ENCODE data around the gene STX8. TPM values are rescaled to one million over a fixed set of nuclear protein-coding genes. Genes with fewer than 3 reads are reported as not detected.

Gene STX8
- total and polyA plus RNA-seq, 8 donors: 21.6 to 559 (median 75.0) TPM

DNA sequence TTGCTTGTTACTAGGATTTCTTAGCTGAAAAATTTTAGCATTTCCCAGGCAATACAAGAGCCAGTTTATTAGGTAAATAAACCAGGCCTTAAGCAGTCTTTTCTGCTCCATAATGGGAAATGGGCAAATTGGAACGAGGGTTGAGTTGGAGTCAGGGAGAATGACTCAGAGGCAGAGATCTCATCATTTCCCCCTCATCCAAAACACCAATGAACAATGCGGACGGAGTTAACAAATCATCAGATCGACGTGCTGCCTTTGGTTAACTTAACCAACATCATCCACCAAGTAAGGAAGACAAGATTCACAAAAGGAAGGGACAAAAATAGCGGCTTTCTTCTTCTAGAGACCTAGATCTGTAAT, 243.5 kb downstream of the STX8 start:
- Histone ChIP-seq H3K27me3 (no peaks in the 10 kb centered on the region), H3K9me3 (peaks cover 7 to 20% (median 15%) of the 10 kb centered on the region in 4 donors), H3K27ac (no peak overlapping the region), H3K4me3 (no peak overlapping the region), H3K36me3 (no peaks in the 10 kb centered on the region), H3K4me1 (peaks cover 0 to 6% (median 0%) of the 10 kb centered on the region in 4 donors)
- intact Hi-C loops (cut with DNase I; ENCODE audit: low total_unique reads): no loop called here
- WGBS, 5 donors: 82 to 90% (median 86%) methylated on average over 6 of the region's 6 CpGs
- no peak for DNase-seq
- TF ChIP-seq POLR2A (IDR thresholded peaks at IDR 0.05): no peak
- no peak for TF ChIP-seq EP300 (IDR thresholded peaks at IDR 0.05)
- TF ChIP-seq POLR2AphosphoS5 (IDR thresholded peaks at IDR 0.05): no peak
- TF ChIP-seq, protein P1, sequence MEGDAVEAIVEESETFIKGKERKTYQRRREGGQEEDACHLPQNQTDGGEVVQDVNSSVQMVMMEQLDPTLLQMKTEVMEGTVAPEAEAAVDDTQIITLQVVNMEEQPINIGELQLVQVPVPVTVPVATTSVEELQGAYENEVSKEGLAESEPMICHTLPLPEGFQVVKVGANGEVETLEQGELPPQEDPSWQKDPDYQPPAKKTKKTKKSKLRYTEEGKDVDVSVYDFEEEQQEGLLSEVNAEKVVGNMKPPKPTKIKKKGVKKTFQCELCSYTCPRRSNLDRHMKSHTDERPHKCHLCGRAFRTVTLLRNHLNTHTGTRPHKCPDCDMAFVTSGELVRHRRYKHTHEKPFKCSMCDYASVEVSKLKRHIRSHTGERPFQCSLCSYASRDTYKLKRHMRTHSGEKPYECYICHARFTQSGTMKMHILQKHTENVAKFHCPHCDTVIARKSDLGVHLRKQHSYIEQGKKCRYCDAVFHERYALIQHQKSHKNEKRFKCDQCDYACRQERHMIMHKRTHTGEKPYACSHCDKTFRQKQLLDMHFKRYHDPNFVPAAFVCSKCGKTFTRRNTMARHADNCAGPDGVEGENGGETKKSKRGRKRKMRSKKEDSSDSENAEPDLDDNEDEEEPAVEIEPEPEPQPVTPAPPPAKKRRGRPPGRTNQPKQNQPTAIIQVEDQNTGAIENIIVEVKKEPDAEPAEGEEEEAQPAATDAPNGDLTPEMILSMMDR (IDR thresholded peaks at IDR 0.05): no peak

- peak in 1 of 2 donors; percentile 23 for DNase-seq
- Histone ChIP-seq H3K27me3 (no peaks in the 10 kb centered on the region), H3K4me1 (peaks cover 0 to 6% (median 0%) of the 10 kb centered on the region in 4 donors), H3K9me3 (peaks cover 7 to 20% (median 15%) of the 10 kb centered on the region in 4 donors), H3K4me3 (no peak overlapping the region), H3K36me3 (no peaks in the 10 kb centered on the region), H3K27ac (no peak overlapping the region)
- intact Hi-C loops (cut with DNase I; ENCODE audit: low total_unique reads): no loop called here
- TF ChIP-seq, protein P1 (IDR thresholded peaks at IDR 0.05): no peak
- TF ChIP-seq POLR2A (IDR thresholded peaks at IDR 0.05) (no peak), EP300 (IDR thresholded peaks at IDR 0.05) (no peak), POLR2AphosphoS5 (IDR thresholded peaks at IDR 0.05) (no peak)
- WGBS, 5 donors: 43 to 67% (median 62%) methylated on average over 16 of the region's 16 CpGs
These were observed 244.1 kb downstream of the STX8 start for GRCh38 chr17:9331279-9332131.

DNA sequence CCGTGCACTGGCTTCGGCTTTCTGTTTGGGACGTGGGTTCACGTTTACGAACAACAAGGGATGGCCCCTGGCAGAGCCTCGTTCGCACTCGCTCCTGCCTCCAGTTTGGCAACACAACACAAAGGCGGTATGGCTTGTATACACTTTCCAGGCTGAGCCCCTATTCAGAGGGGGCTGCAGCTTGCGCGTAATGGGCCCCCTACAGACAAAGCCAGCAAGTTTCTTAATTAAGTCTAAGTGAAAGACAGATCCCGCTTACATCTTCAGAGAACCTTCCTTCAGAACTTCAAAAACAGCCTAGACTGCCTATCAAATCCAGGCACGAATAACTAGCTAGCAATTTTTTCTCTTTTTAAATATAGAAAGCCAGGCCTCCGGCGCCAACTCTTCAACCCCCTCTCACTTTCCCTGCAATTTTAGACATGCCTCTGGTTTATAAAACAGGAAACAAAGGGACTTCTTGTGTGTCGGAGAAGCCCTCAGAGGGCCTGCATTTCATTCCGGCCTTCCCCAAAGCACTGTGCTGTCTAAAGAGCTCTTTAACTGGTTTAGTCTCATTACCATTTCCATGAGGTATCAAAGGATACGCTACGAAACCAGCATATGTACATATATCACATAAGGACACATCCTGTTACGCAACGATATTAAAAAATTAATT, 244.9 kb downstream of the STX8 start:
- H3K27me3 ChIP-seq: no peaks in the 10 kb centered on the region
- peaks cover 0 to 6% (median 0%) of the 10 kb centered on the region in 4 donors for H3K4me1 ChIP-seq
- H3K4me3 ChIP-seq: no peak overlapping the region
- WGBS, 5 donors: 90 to 93% (median 92%) methylated on average over 21 of the region's 21 CpGs
- H3K27ac ChIP-seq: no peak overlapping the region
- TF ChIP-seq POLR2AphosphoS5 (IDR thresholded peaks at IDR 0.05) (no peak), POLR2A (IDR thresholded peaks at IDR 0.05) (no peak)
- TF ChIP-seq, protein P1 (IDR thresholded peaks at IDR 0.05): no peak
- DNase-seq: peak in 1 of 2 donors; percentile 41
- intact Hi-C loops (cut with DNase I; ENCODE audit: low total_unique reads): no loop called here
- H3K9me3 ChIP-seq: peaks cover 7 to 20% (median 12%) of the 10 kb centered on the region in 4 donors
- no peaks in the 10 kb centered on the region for H3K36me3 ChIP-seq

DNA sequence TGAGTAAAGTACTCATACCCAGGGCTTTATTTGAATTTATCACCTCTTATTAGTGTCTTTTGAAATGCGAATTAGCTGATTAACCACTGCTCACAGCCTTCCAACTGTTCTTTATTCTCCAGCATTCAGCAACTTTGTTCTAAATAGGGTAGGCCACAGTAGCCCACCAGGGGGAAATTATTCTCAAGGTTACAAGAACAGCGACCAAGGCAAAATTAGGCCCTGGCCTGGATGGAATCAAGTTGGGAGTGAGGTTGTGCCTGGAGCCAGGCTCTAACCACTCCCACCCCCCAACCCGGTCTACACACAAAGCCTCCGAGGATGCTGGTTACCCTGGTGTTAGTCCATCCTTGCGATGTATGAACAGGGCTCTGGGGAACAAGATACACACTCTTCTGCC, 245.5 kb downstream of the STX8 start:
- no peak for DNase-seq
- Histone ChIP-seq H3K36me3 (no peaks in the 10 kb centered on the region), H3K4me3 (no peak overlapping the region), H3K9me3 (peaks cover 7 to 18% (median 9%) of the 10 kb centered on the region in 4 donors), H3K27ac (no peak overlapping the region), H3K27me3 (no peaks in the 10 kb centered on the region), H3K4me1 (peaks cover 0 to 6% (median 0%) of the 10 kb centered on the region in 4 donors)
- TF ChIP-seq EP300 (IDR thresholded peaks at IDR 0.05) (no peak), POLR2AphosphoS5 (IDR thresholded peaks at IDR 0.05) (no peak), POLR2A (IDR thresholded peaks at IDR 0.05) (no peak)
- TF ChIP-seq, protein P1 (IDR thresholded peaks at IDR 0.05): no peak
- intact Hi-C loops (cut with DNase I; ENCODE audit: low total_unique reads): no loop called here
- 88 to 96% (median 93%) methylated on average over 5 of the region's 5 CpGs for WGBS, 5 donors

All from stomach (tissue), 9 donors.